Endometrium (tissue), 2 donors: ENCODE data around the gene OPRL1.

Experiments
- FAIRE-seq: peaks from 2 replicates; lab custom pipeline; 2012; peaks lifted over from hg19 to GRCh38; lab: Jason Lieb, UNC
- donor health status: control.
- donor health status: control.

Gene OPRL1

GRCh38 chr20:64144144-64144912, 64.4 kb downstream of the OPRL1 start:
- FAIRE-seq = no peak

GRCh38 chr20:64145458-64146300, 65.8 kb downstream of the OPRL1 start:
- no peak for FAIRE-seq

GRCh38 chr20:64146301-64146935, 66.5 kb downstream of the OPRL1 start:
- no peak for FAIRE-seq

GRCh38 chr20:64146936-64147477, 67.1 kb downstream of the OPRL1 start:
- no peak for FAIRE-seq

- FAIRE-seq = no peak
Measured at GRCh38 chr20:64148581-64148980, 68.7 kb downstream of the OPRL1 start.

- FAIRE-seq = no peak
Measured at GRCh38 chr20:64149141-64149540, 69.3 kb downstream of the OPRL1 start.

- FAIRE-seq = no peak
Measured at GRCh38 chr20:64149809-64150560, 70.1 kb downstream of the OPRL1 start.
